Measurements from ENCODE around the gene UBXN11. TPM values are rescaled to one million over a fixed set of nuclear protein-coding genes. Genes with fewer than 3 reads are reported as not detected.

The UBXN11 gene
- total and polyA plus RNA-seq, 2 of the 13 experiments (the other 11 are each of a cell fraction or from before 2014, with no cell fraction given), result 9.3 to 10.4 TPM

DNA sequence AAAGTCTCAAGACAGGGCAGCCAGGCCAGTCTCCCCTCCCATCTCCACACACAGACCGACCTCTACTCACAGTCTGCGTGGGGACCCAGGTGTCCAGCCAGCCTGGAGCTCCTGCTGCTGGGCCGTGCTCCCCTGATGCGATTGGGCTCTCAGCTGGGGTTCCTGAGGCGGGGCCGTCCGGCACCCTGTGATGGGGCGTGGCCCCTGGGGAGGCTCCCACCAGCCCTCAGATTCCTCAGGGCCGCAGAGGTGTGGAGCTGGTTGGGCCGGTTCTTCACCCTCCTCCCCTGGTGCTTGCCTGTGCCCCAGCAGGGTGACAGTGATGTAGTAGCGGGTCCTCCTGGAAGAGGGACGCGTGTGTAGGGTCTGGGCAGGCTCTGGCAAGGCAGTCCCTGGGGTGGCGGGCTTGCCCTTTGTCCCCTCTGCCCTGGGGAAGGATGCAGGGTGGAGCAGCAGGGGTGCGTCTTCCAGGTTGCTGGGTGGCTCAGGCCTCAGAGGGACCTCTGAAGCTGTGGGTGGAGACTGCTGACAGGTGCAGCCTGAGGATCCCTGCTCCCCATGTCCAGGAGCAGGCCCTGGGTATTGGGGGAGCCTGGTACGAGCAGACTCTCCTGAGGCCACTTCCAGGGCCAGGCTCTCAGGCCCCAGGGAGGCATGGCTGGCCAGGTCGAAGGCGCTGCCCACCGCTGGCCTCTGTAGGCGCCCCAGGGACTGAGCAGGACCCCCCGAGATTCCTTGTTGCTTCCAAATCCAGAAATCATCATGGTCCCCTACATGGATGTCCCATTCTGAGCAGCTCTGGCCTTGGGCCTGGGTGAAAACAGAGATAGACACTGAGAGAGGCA lies 47.8 kb upstream of the UBXN11 start, which contains the start of gene CRYBG2 (continued):
- TF ChIP-seq, protein P1, sequence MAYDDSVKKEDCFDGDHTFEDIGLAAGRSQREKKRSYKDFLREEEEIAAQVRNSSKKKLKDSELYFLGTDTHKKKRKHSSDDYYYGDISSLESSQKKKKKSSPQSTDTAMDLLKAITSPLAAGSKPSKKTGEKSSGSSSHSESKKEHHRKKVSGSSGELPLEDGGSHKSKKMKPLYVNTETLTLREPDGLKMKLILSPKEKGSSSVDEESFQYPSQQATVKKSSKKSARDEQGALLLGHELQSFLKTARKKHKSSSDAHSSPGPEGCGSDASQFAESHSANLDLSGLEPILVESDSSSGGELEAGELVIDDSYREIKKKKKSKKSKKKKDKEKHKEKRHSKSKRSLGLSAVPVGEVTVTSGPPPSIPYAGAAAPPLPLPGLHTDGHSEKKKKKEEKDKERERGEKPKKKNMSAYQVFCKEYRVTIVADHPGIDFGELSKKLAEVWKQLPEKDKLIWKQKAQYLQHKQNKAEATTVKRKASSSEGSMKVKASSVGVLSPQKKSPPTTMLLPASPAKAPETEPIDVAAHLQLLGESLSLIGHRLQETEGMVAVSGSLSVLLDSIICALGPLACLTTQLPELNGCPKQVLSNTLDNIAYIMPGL (CRISPR knock-in tag; IDR thresholded peaks at IDR 0.05; ENCODE audit: borderline replicate concordance in 1 of 2, low read depth in 1 of 2), result no peak
- peak; percentile 33 for TF ChIP-seq SRSF1 (optimal IDR thresholded peaks at IDR 0.05; ENCODE audit: low read depth, low read length)
- TF ChIP-seq, protein P2, sequence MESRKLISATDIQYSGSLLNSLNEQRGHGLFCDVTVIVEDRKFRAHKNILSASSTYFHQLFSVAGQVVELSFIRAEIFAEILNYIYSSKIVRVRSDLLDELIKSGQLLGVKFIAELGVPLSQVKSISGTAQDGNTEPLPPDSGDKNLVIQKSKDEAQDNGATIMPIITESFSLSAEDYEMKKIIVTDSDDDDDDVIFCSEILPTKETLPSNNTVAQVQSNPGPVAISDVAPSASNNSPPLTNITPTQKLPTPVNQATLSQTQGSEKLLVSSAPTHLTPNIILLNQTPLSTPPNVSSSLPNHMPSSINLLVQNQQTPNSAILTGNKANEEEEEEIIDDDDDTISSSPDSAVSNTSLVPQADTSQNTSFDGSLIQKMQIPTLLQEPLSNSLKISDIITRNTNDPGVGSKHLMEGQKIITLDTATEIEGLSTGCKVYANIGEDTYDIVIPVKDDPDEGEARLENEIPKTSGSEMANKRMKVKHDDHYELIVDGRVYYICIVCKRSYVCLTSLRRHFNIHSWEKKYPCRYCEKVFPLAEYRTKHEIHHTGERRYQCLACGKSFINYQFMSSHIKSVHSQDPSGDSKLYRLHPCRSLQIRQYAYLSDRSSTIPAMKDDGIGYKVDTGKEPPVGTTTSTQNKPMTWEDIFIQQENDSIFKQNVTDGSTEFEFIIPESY (CRISPR knock-in tag; IDR thresholded peaks at IDR 0.05), result peak; percentile 95
- no peak for TF ChIP-seq KDM1A (CRISPR knock-in tag; IDR thresholded peaks at IDR 0.05)
- TF ChIP-seq HNRNPL (IDR thresholded peaks at IDR 0.05; ENCODE audit: low read depth, low read length), result 0 out of 2 replicates have a peak, but pooled peaks have one; percentile 47
- TF ChIP-seq, protein P3, sequence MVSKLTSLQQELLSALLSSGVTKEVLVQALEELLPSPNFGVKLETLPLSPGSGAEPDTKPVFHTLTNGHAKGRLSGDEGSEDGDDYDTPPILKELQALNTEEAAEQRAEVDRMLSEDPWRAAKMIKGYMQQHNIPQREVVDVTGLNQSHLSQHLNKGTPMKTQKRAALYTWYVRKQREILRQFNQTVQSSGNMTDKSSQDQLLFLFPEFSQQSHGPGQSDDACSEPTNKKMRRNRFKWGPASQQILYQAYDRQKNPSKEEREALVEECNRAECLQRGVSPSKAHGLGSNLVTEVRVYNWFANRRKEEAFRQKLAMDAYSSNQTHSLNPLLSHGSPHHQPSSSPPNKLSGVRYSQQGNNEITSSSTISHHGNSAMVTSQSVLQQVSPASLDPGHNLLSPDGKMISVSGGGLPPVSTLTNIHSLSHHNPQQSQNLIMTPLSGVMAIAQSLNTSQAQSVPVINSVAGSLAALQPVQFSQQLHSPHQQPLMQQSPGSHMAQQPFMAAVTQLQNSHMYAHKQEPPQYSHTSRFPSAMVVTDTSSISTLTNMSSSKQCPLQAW (CRISPR knock-in tag; IDR thresholded peaks at IDR 0.05), result 0 out of 2 replicates have a peak, but pooled peaks have one; percentile 34
- TF ChIP-seq ELF1 (CRISPR knock-in tag; IDR thresholded peaks at IDR 0.05), result no peak
- TF ChIP-seq, protein P4, sequence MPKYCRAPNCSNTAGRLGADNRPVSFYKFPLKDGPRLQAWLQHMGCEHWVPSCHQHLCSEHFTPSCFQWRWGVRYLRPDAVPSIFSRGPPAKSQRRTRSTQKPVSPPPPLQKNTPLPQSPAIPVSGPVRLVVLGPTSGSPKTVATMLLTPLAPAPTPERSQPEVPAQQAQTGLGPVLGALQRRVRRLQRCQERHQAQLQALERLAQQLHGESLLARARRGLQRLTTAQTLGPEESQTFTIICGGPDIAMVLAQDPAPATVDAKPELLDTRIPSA (CRISPR knock-in tag; IDR thresholded peaks at IDR 0.05; ENCODE audit: borderline replicate concordance), result no peak
- peak; percentile 88 for TF ChIP-seq ZSCAN25 (CRISPR knock-in tag; IDR thresholded peaks at IDR 0.05)
- TF ChIP-seq ZBTB10 (CRISPR knock-in tag; IDR thresholded peaks at IDR 0.05; ENCODE audit: borderline replicate concordance), result no peak
- TF ChIP-seq PHF5A (CRISPR knock-in tag; IDR thresholded peaks at IDR 0.05; ENCODE audit: low read depth, unreplicated experiment), result no peak
- TF ChIP-seq SOX13 (IDR thresholded peaks at IDR 0.05), result no peak
- TF ChIP-seq SOX13 (CRISPR knock-in tag; conservative IDR thresholded peaks at IDR 0.05 in 1 of 2, IDR thresholded peaks at IDR 0.05 in 1 of 2), result no peak
